CD4-positive, alpha-beta memory T cell (primary cell): ENCODE measurements around the gene TNFSF13. TPM values are rescaled to one million over a fixed set of nuclear protein-coding genes. Genes with fewer than 3 reads are reported as not detected.

ENCODE experiments used
- CTCF ChIA-PET: fragments of 350-600 bp; sonication (Branson Sonifier 250); formaldehyde crosslinking; loops from one replicate; lab custom pipeline; 2021; ENCODE audit warnings: inconsistent platforms; ENCODE audit not compliant: partially characterized antibody; lab: Charles Lee
- POLR2A ChIA-PET: fragments of 350-600 bp; sonication (Branson Sonifier 250); formaldehyde crosslinking; loops from one replicate; lab custom pipeline; 2021; ENCODE audit not compliant: partially characterized antibody; lab: Charles Lee
- DNase-seq, 5 donors: peaks; one replicate each; pipeline versions ENCODE4 v3.0.0 to v3.0.0-alpha.2; 2020 to 2022; ENCODE audit warnings: mixed read lengths in 1 of 5
- H3K27ac ChIP-seq: one replicate; pipeline ENCODE4 v1.7.0; 2013; ENCODE audit warnings: low read depth, low read length
- H3K27me3 ChIP-seq: 2 replicates; pipeline ENCODE4 v1.7.0; 2013; ENCODE audit warnings: mild to moderate bottlenecking, low read length, moderate library complexity; ENCODE audit not compliant: insufficient read depth
- H3K36me3 ChIP-seq: 2 replicates; pipeline ENCODE4 v1.7.0; 2013; ENCODE audit warnings: mild to moderate bottlenecking, low read length, moderate library complexity; ENCODE audit not compliant: insufficient read depth
- H3K4me1 ChIP-seq: 2 replicates; pipeline ENCODE4 v1.7.0; 2013; ENCODE audit warnings: mild to moderate bottlenecking, low read length, moderate library complexity; ENCODE audit not compliant: insufficient read depth
- H3K4me3 ChIP-seq, 2 donors: one replicate each; pipeline ENCODE4 v1.7.0; 2013; ENCODE audit warnings: low read length in 2 of 2, mild to moderate bottlenecking in 1 of 2
- H3K9me3 ChIP-seq, 2 donors: one replicate each; pipeline ENCODE4 v1.7.0; 2013; ENCODE audit warnings: low read length in 2 of 2, control low read depth in 1 of 2; ENCODE audit not compliant: control insufficient read depth in 1 of 2
- H3K27ac Mint-ChIP-seq, 7 donors: one replicate each; pipeline ENCODE4 v1.8.0; 2020 to 2021; ENCODE audit warnings: mixed read lengths in 7 of 7, mild to moderate bottlenecking in 6 of 7, inconsistent platforms in 3 of 7, moderate library complexity in 3 of 7
- H3K27me3 Mint-ChIP-seq, 2 donors: one replicate each; pipeline ENCODE4 v1.8.0; 2020 to 2021; ENCODE audit warnings: mixed read lengths in 2 of 2
- H3K36me3 Mint-ChIP-seq, 2 donors: one replicate each; pipeline ENCODE4 v1.8.0; 2020 to 2021; ENCODE audit warnings: mixed read lengths in 2 of 2, inconsistent platforms in 1 of 2, mild to moderate bottlenecking in 1 of 2
- H3K4me1 Mint-ChIP-seq, 4 donors: one replicate each; pipeline ENCODE4 v1.8.0; 2020 to 2021; ENCODE audit warnings: mixed read lengths in 4 of 4, mild to moderate bottlenecking in 1 of 4
- H3K4me3 Mint-ChIP-seq, 8 donors: one replicate each; pipeline ENCODE4 v1.8.0; 2020 to 2021; ENCODE audit warnings: mixed read lengths in 8 of 8, mild to moderate bottlenecking in 7 of 8, moderate library complexity in 6 of 8, inconsistent platforms in 3 of 8
- H3K9me3 Mint-ChIP-seq, 8 donors: one replicate each; pipeline ENCODE4 v1.8.0; 2020 to 2021; ENCODE audit warnings: mixed read lengths in 8 of 8, mild to moderate bottlenecking in 5 of 8, inconsistent platforms in 3 of 8, moderate library complexity in 1 of 8
- intact Hi-C: fragments of 100-400 bp; cut with micrococcal nuclease; formaldehyde crosslinking; loops from one replicate; pipeline ENCODE4 v1.15.1; 2023
- polyA plus RNA-seq, 2 donors: library from polyadenylated mRNA; unstranded; fragments of 300-500 nt; fragmentation: Illumina TruSeq; gene quantifications; one replicate each; pipeline ENCODE4 v1.2.3, GENCODE V29; 2021
- total RNA-seq, 2 experiments: library from RNA; stranded (reverse); gene quantifications; one replicate each; pipeline ENCODE4 v1.2.3, GENCODE V29; 2021

Gene TNFSF13
- total and polyA plus RNA-seq, 4 experiments from 2014 or later, result 0.68 to 3.8 (median 2.9) TPM; not detected in 1

GRCh38 chr17:7577327-7578199, 19.0 kb downstream of the TNFSF13 start:
- peak overlapping the region in 3 of 8 donors; percentile 29 to 79 (median 31) for H3K4me3 Mint-ChIP-seq
- Histone ChIP-seq H3K9me3 (no peaks in the 10 kb centered on the region), H3K27me3 (no peaks in the 10 kb centered on the region), H3K27ac (no peak overlapping the region), H3K36me3 (peaks cover 54% of the 10 kb centered on the region), H3K4me1 (peaks cover 65% of the 10 kb centered on the region), H3K4me3 (no peak overlapping the region)
- intact Hi-C loops, result no loop called here
- POLR2A ChIA-PET, result interaction anchor here (1.0 to 8.5 kb wide), 2 partner anchors 110 kb away, joined by 3 to 97 read pairs; partner anchors contain the start of genes TP53 and WRAP53
- no peaks in the 10 kb centered on the region for H3K27me3 Mint-ChIP-seq
- CTCF ChIA-PET, result interaction anchor here (1.7 kb wide), 1 partner anchor 12 kb away, joined by 4 read pairs; no protein-coding TSS in a partner anchor
- peak overlapping the region in 6 of 7 donors; percentile 52 to 98 (median 74) for H3K27ac Mint-ChIP-seq
- peaks cover 53 to 76% of the 10 kb centered on the region in 2 donors for H3K36me3 Mint-ChIP-seq
- peaks cover 0 to 26% (median 0%) of the 10 kb centered on the region in 8 donors for H3K9me3 Mint-ChIP-seq
- H3K4me1 Mint-ChIP-seq, result peaks cover 36 to 92% (median 58%) of the 10 kb centered on the region in 4 donors
- no peak for DNase-seq

GRCh38 chr17:7579001-7579833, 20.7 kb downstream of the TNFSF13 start, which contains the start of gene CD68:
Gene CD68 (plus strand): TSS chr17:7579638. CDS start chr17:7579678, 40 bp downstream.
- Histone ChIP-seq H3K36me3 (peaks cover 51% of the 10 kb centered on the region), H3K4me1 (peaks cover 71% of the 10 kb centered on the region), H3K27ac (peak within 1 kb of the TSS; percentile 36), H3K9me3 (no peaks in the 10 kb centered on the region), H3K27me3 (no peaks in the 10 kb centered on the region), H3K4me3 (no peak within 1 kb of the TSS)
- peak within 1 kb of the TSS; percentile 79 to 98 (median 92) for H3K27ac Mint-ChIP-seq
- H3K4me3 Mint-ChIP-seq, result peak within 1 kb of the TSS in 6 of 8 donors; percentile 17 to 74 (median 38)
- no peaks in the 10 kb centered on the region for H3K27me3 Mint-ChIP-seq
- POLR2A ChIA-PET, result interaction anchor here (0.8 to 2.9 kb wide), 10 partner anchors 7 to 250 kb away, joined by 3 to 25 read pairs (median 4); partner anchors contain the start of genes NEURL4, POLR2A, SAT2 and TMEM102
- CTCF ChIA-PET, result interaction anchor here (1.7 to 2.1 kb wide), 2 partner anchors 10 to 19 kb away, joined by 4 to 8 read pairs; no protein-coding TSS in a partner anchor
- peak in 3 of 5 donors; percentile 35 to 71 (median 38) for DNase-seq
- H3K9me3 Mint-ChIP-seq, result peaks cover 0 to 16% (median 0%) of the 10 kb centered on the region in 8 donors
- H3K36me3 Mint-ChIP-seq, result peaks cover 46 to 71% of the 10 kb centered on the region in 2 donors
- intact Hi-C loops, result no loop called here
- peaks cover 34 to 90% (median 64%) of the 10 kb centered on the region in 4 donors for H3K4me1 Mint-ChIP-seq

GRCh38 chr17:7579834-7580603, 21.5 kb downstream of the TNFSF13 start:
- H3K4me1 Mint-ChIP-seq, result peaks cover 29 to 90% (median 62%) of the 10 kb centered on the region in 4 donors
- H3K9me3 Mint-ChIP-seq, result peaks cover 0 to 16% (median 0%) of the 10 kb centered on the region in 8 donors
- peak overlapping the region; percentile 36 for H3K27ac ChIP-seq
- H3K4me1 ChIP-seq, result peaks cover 71% of the 10 kb centered on the region
- peaks cover 42 to 68% of the 10 kb centered on the region in 2 donors for H3K36me3 Mint-ChIP-seq
- H3K4me3 Mint-ChIP-seq, result peak overlapping the region in 3 of 8 donors; percentile 17 to 74 (median 51)
- DNase-seq, result no peak
- no peaks in the 10 kb centered on the region for H3K9me3 ChIP-seq
- no peaks in the 10 kb centered on the region for H3K27me3 Mint-ChIP-seq
- intact Hi-C loops, result no loop called here
- ChIA-PET CTCF (interaction anchor here (1.1 to 2.1 kb wide), 3 partner anchors 9 to 21 kb away, joined by 4 to 8 read pairs (median 5); no protein-coding TSS in a partner anchor), POLR2A (interaction anchor here (0.7 to 2.9 kb wide), 14 partner anchors 8 to 251 kb away, joined by 3 to 25 read pairs (median 5); partner anchors contain the start of genes FXR2, NEURL4, POLR2A and SAT2)
- no peak overlapping the region for H3K4me3 ChIP-seq
- H3K27me3 ChIP-seq, result no peaks in the 10 kb centered on the region
- H3K36me3 ChIP-seq, result peaks cover 42% of the 10 kb centered on the region
- peak overlapping the region; percentile 69 to 98 (median 85) for H3K27ac Mint-ChIP-seq

GRCh38 chr17:7580604-7581575, 22.3 kb downstream of the TNFSF13 start:
- Histone ChIP-seq H3K27me3 (no peaks in the 10 kb centered on the region), H3K36me3 (peaks cover 34% of the 10 kb centered on the region), H3K4me1 (peaks cover 71% of the 10 kb centered on the region), H3K27ac (no peak overlapping the region), H3K4me3 (no peak overlapping the region), H3K9me3 (no peaks in the 10 kb centered on the region)
- Mint-ChIP-seq H3K4me1 (peaks cover 30 to 88% (median 59%) of the 10 kb centered on the region in 4 donors), H3K36me3 (peaks cover 33 to 60% of the 10 kb centered on the region in 2 donors), H3K9me3 (peaks cover 0 to 14% (median 0%) of the 10 kb centered on the region in 8 donors), H3K27me3 (no peaks in the 10 kb centered on the region), H3K27ac (peak overlapping the region in 6 of 7 donors; percentile 38 to 98 (median 82)), H3K4me3 (peak overlapping the region in 3 of 8 donors; percentile 46 to 57 (median 46))
- ChIA-PET CTCF (interaction anchor here (1.1 to 2.1 kb wide), 3 partner anchors 8 to 21 kb away, joined by 4 to 8 read pairs (median 5); no protein-coding TSS in a partner anchor), POLR2A (interaction anchor here (0.7 to 2.9 kb wide), 9 partner anchors 9 to 236 kb away, joined by 3 to 25 read pairs (median 5); partner anchors contain the start of genes FXR2, POLR2A, SENP3 and TP53)
- peak in 1 of 5 donors; percentile 15 for DNase-seq
- intact Hi-C loops, result no loop called here

- CTCF ChIA-PET, result interaction anchor here (2.5 to 3.2 kb wide), 3 partner anchors 8 to 147 kb away, joined by 12 to 22 read pairs (median 19); partner anchors contain the start of genes TMEM102, TP53 and WRAP53
- Mint-ChIP-seq H3K27me3 (no peaks in the 10 kb centered on the region), H3K9me3 (peaks cover 0 to 11% (median 0%) of the 10 kb centered on the region in 8 donors)
Observed at GRCh38 chr17:7582396-7583252, 24.1 kb downstream of the TNFSF13 start.

More at GRCh38 chr17:7582396-7583252, 24.1 kb downstream of the TNFSF13 start:
- POLR2A ChIA-PET, result interaction anchor here (0.8 to 9.5 kb wide), 25 partner anchors 10 to 536 kb away, joined by 3 to 220 read pairs (median 6); partner anchors contain the start of genes ACADVL, ACAP1, CTDNEP1 and DLG4
- Histone ChIP-seq H3K4me1 (peaks cover 55% of the 10 kb centered on the region), H3K4me3 (peak overlapping the region in 1 of 2 donors; percentile 92), H3K27ac (peak overlapping the region; percentile 97), H3K27me3 (no peaks in the 10 kb centered on the region), H3K9me3 (no peaks in the 10 kb centered on the region), H3K36me3 (peaks cover 28% of the 10 kb centered on the region)
- Mint-ChIP-seq H3K27ac (peak overlapping the region in 6 of 7 donors; percentile 29 to 100 (median 68)), H3K36me3 (peaks cover 17 to 49% of the 10 kb centered on the region in 2 donors), H3K4me3 (peak overlapping the region; percentile 3 to 100 (median 33)), H3K4me1 (peaks cover 23 to 73% (median 49%) of the 10 kb centered on the region in 4 donors)
- DNase-seq, result no peak
- intact Hi-C loops, result loop anchor here (1.0 kb wide), 4 partner anchors 10 to 275 kb away; partner anchors contain the start of genes EIF5A and SENP3
